RWPE1 (cell line): ENCODE measurements around the gene STOML2.

Experiments
- CTCF ChIA-PET: fragments of 350-600 bp; sonication (Branson Sonifier 250); formaldehyde crosslinking; extraction: SDS; loops from one replicate; lab custom pipeline; 2021; lab: Yijun Ruan, JAX
- POLR2A ChIA-PET: fragments of 400-600 bp; formaldehyde crosslinking; extraction: SDS; loops from one replicate; lab custom pipeline; 2020; ENCODE audit warnings: antibody characterized with exemption; ENCODE audit not compliant: low non-redundant PET; lab: Yijun Ruan, JAX
- DNase-seq: peaks from one replicate; pipeline ENCODE4 v3.0.0; 2012; ENCODE audit warnings: low spot score
- H3K27ac ChIP-seq: fragments of 450-650 bp; 2 replicates; pipeline ENCODE4 v1.5.1; 2017
- TF ChIP-seq, protein P1 (sequence below): fragments of 450-650 bp; conservative IDR thresholded peaks from 2 replicates; pipeline ENCODE4 v1.5.1; 2017; ENCODE audit warnings: low read depth, mild to moderate bottlenecking

The STOML2 gene

DNA sequence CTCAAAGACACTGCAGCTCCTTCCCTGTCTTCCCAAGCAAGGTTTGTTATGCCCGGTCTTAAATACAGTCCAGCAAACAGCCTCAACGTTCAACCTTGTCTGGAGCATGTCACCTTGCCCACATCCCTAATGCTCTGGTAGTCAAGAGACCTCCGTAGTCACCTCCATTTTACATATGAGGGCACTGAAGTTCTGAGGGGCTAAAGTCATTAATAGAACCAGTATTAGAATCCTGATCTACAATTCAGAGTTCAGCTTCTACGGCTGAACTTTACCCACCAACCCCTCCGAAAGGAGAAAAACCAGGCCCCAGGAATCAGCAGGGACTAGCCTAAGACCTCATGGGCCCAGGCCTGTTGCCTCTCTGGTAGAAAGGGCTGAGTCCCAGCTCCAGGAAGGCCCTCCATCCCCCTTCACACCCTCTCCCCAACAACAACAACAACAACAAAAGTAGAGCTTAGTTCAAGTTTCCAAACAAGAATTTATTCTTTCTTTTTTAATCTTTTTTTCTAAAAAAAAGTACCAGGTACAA, 795 bp upstream of the STOML2 start:
- POLR2A ChIA-PET = interaction anchor here (0.9 to 1.6 kb wide), 3 partner anchors 8 to 31 kb away, joined by 3 to 10 read pairs (median 6); partner anchors contain the start of genes ATOSB and VCP
- TF ChIP-seq, protein P1, sequence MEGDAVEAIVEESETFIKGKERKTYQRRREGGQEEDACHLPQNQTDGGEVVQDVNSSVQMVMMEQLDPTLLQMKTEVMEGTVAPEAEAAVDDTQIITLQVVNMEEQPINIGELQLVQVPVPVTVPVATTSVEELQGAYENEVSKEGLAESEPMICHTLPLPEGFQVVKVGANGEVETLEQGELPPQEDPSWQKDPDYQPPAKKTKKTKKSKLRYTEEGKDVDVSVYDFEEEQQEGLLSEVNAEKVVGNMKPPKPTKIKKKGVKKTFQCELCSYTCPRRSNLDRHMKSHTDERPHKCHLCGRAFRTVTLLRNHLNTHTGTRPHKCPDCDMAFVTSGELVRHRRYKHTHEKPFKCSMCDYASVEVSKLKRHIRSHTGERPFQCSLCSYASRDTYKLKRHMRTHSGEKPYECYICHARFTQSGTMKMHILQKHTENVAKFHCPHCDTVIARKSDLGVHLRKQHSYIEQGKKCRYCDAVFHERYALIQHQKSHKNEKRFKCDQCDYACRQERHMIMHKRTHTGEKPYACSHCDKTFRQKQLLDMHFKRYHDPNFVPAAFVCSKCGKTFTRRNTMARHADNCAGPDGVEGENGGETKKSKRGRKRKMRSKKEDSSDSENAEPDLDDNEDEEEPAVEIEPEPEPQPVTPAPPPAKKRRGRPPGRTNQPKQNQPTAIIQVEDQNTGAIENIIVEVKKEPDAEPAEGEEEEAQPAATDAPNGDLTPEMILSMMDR = no peak

GRCh38 chr9:35102465-35102768, 514 bp downstream of the STOML2 start:
- TF ChIP-seq, protein P1 = no peak
- DNase-seq = no peak
- peak overlapping the region; percentile 83 for H3K27ac ChIP-seq
- ChIA-PET CTCF (interaction anchor here (1.0 kb wide), 1 partner anchor 11 kb away, joined by 7 read pairs; no protein-coding TSS in a partner anchor), POLR2A (interaction anchor here (0.5 to 1.6 kb wide), 3 partner anchors 8 to 13 kb away, joined by 3 to 6 read pairs (median 3); partner anchors contain the start of gene ATOSB)

More for the DNA sequence above, 795 bp upstream of the STOML2 start:
- DNase-seq = no peak
- peak overlapping the region; percentile 83 for H3K27ac ChIP-seq
- CTCF ChIA-PET = interaction anchor here (0.7 kb wide), 1 partner anchor 1646 kb away, joined by 3 read pairs; no protein-coding TSS in a partner anchor

DNA sequence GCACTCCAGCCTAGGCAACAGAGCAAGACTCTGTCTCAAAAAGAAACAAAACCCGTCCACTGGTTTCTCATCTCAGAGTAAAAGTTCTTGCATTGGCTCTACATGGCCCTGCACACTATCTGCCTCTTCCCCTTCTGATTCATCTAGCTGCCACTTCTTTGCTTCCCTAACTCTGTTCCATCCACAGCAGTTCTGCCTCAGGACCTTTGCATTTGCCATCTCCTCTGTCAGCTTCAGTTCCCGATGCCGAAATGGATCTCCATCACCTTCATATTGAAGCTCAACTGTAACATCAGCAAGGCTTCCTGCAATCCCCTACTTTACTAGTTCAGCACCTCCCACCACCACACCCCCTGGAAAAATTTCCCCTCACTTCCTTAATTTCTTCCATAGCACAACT, 5.4 kb downstream of the STOML2 start:
- CTCF ChIA-PET = interaction anchor here (0.6 to 4.0 kb wide), 5 partner anchors 18 to 396 kb away, joined by 3 to 15 read pairs (median 3); partner anchors contain the start of gene FANCG
- POLR2A ChIA-PET = interaction anchor here (1.6 kb wide), 1 partner anchor 18 kb away, joined by 4 read pairs; the partner anchor contains the start of gene FANCG

GRCh38 chr9:35096035-35096849, 6.7 kb downstream of the STOML2 start, which contains the start of gene PIGO:
TSS of gene PIGO (minus strand) at chr9:35096591. CDS start at chr9:35095565, 1,026 bp downstream.
- ChIA-PET POLR2A (interaction anchor here (0.5 to 1.6 kb wide), 4 partner anchors 16 to 203 kb away, joined by 3 to 5 read pairs (median 4); partner anchors contain the start of gene FANCG), CTCF (interaction anchor here (0.6 to 4.0 kb wide), 9 partner anchors 10 to 1380 kb away, joined by 3 to 15 read pairs (median 5); partner anchors contain the start of genes FANCG and VCP)
- peak within 1 kb of the TSS; percentile 91 for H3K27ac ChIP-seq
- TF ChIP-seq, protein P1 = peak; percentile 99
- DNase-seq = peak; percentile 87

More for the DNA sequence above, 5.4 kb downstream of the STOML2 start:
- no peak for DNase-seq
- peak overlapping the region; percentile 91 for H3K27ac ChIP-seq
- TF ChIP-seq, protein P1 = no peak

GRCh38 chr9:35091536-35091935, 11.4 kb downstream of the STOML2 start:
- ChIA-PET CTCF (interaction anchor here (0.6 to 2.0 kb wide), 3 partner anchors 11 to 561 kb away, joined by 3 to 7 read pairs (median 4); no protein-coding TSS in a partner anchor), POLR2A (no interaction called here)
- TF ChIP-seq, protein P1 = no peak
- no peak overlapping the region for H3K27ac ChIP-seq
- no peak for DNase-seq

DNA sequence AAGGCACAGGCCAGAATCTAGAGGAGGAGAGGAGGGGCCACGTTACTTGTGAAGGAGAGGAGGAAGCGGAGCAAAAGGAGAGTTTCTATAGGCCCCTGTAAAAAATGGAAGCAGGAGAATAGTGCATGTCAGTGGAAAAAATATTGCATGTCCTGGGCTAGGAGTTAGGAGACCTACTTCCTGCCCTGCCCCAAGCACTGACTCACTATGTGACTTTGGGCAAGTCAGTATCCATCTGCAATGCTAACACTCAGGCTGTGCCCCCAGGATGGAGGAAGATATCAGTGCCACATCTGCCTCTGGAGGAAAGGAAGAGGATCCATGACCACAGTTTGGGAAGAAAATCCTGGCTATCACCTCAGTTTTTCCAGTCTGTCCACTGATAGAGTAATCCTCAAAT, 13.5 kb downstream of the STOML2 start:
- ChIA-PET CTCF (no interaction called here), POLR2A (no interaction called here)
- DNase-seq = no peak
- TF ChIP-seq, protein P1 = no peak
- H3K27ac ChIP-seq = no peak overlapping the region
